ENCODE data around the gene PHF1.

- no peak for TF ChIP-seq SPI1 (IDR thresholded peaks at IDR 0.05; ENCODE audit: low read depth, low read length)
- TF ChIP-seq TAF1 (IDR thresholded peaks at IDR 0.05; ENCODE audit: low read depth, low read length), result no peak
- no peak for TF ChIP-seq POLR2A (IDR thresholded peaks at IDR 0.05; ENCODE audit: low read depth, low read length)
- no peak for TF ChIP-seq POLR2AphosphoS5 (IDR thresholded peaks at IDR 0.05; ENCODE audit: low read depth, low read length)
Observed at GRCh38 chr6:33446356-33446755, 35.5 kb downstream of the PHF1 start.
